Activated CD4-positive, CD25-positive, alpha-beta regulatory T cell treated with anti-CD3 and anti-CD28 coated beads, Interleukin-2, amount 50 U/mL, for 24 hours (primary cell): ENCODE data around the gene PCMT1.
"Not testable (repeated sequence)": the region's sequence is repeated elsewhere in the genome, so short reads cannot be mapped to it uniquely, and the experiment has no call there.

Experiments
- ATAC-seq, 2 donors: fragments of 150-1000 bp; cut with Tn5 transposase; one replicate each; pipeline ENCODE4 v1.10.0; 2021; ENCODE audit warnings: mild to moderate bottlenecking in 1 of 2, moderate library complexity in 1 of 2

The PCMT1 gene

DNA sequence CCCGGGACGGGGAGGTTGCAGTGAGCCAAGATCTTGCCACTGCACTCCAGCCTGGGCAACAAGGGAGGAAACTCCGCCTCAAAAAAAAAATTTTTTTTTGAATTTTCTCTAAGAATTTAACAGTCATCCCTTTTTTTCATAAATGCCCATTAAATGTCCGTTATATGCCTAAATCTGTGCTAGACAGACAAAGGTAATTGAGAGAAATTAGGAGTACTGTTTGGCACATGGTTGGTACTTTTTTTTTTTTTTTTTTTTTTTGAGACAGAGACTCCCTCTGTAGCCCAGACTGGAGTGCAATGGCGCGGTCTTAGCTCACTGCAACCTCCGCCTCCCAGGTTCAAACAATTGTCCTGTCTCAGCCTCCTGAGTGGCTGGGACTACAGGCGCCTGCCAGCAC, 1.7 kb downstream of the PCMT1 start:
- no peak for ATAC-seq

DNA sequence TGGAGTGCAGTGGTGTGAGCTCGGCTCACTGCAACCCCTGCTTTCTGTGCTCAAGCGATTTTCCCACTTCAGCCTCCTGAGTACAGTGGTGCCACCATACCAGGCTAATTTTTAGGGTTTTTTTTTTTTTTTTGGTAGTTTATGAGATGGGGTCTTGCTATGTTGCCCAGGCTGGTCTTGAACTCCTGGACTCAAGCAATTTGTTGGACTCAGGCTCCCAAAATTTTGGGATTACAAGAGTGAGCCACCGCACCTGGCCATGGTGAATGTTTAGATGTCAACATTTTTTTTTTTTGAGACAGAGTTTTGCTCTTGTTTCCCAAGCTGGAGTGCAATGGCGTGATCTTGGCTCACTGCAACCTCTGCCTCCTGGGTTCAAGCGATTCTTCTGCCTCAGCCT, 2.4 kb downstream of the PCMT1 start:
- not testable (repeated sequence) for ATAC-seq

DNA sequence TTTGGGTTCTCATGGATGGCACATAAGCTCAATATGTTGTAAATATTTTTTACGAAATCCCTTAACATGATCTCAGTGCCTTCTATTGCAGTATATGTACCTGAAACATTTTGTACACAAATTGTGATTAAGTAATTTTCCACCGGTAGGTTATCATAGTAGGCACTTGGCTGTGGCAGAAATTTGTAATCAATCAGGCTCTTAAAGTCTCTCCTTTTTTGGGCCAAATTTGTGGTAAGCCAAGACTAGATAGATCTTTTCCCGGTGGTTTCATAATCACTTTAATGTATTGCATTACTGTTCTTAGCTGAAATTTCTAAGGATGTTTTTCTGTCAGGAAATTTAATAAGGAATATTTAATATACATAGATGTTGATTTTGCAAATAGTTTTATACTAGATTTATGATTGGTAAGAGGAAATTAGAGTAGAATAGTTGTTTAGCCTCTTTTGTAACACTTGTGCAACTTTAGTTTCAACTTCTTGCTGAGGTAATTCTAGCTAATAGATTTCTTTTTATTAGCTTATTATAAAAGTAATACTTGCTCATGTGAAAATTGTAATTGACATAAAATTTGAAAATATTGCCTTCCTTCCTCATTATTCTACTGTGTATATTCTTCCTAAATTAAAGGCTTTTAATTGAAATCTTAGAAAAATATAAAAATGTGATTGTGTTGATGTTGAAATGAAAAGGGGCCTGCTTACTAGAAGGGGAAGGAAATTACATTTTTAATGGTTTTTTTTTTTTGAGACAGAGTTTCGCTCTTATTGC, 3.2 kb downstream of the PCMT1 start:
- no peak for ATAC-seq

DNA sequence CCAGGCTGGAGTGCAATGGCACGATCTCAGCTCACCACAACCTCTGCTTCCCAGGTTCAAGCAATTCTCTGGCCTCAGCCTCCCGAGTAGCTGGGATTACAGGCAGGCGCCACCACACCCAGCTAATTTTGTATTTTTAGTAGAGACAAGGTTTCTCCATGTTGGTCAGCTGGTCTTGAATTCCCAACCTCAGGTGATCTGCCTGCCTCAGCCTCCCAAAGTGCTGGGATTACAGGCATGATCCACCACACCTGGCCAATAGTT, 3.8 kb downstream of the PCMT1 start:
- not testable (repeated sequence) for ATAC-seq

DNA sequence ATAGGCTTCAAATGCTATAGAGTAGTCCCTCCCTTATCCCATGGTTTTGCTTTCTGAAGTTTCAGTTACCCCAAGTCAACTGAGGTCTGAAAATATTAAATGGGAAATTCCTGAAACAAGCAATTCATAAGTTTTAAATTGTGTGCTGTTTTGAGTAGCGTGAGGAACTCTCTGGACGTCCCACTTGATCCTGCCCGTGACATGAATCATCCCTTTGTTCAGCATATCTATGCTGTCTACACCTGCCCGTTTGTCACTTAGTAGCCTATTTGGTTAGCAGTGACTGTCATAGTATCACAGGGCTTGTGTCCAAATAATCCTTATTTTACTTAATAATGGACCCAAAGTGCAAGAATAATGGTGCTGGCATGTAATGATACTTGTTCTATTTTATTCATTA, 5.0 kb downstream of the PCMT1 start:
- no peak for ATAC-seq

DNA sequence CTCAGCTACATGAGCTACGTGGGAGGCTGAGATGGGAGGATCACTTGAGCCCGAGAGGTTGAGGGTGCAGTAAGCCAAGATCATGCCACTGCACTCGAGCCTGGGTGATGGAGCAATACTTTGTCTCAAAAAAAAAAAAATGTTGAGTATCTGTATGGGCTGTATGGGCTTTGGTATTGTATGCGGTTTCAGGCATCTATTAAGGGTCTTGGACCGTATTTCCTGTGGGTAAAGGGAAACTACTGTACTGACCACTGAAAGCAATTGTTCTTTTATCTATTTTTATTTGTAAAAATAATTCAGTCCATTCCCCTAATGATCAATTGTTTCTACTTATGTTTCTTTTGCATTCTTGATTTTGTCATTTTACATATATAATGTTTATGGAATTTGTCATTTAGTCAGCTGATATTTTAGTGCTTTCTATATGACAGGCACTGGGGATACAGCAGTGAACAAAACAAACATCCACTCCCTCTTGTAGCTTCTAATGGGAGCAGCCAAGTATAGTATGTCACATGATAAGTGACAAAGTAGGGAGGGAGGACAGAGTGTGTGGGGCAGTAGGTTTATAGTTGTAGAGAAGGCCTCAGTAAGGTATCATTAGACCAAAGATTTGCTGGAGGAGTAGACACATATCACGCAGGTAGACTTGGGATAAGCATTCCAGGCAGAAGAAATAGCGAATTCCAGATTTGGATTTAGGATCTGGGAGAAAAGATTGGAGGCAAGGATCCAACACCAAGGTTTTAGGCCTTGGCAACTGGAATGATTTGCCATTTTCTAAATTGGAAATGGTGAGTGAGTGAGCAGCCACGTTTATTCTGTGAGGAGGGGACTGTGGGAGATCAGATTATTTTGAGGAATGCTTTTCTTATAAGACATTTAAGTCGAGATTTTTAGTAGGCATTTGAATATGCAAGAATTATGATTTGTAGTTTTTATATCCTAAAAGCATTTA, 6.0 kb downstream of the PCMT1 start:
- ATAC-seq = no peak

DNA sequence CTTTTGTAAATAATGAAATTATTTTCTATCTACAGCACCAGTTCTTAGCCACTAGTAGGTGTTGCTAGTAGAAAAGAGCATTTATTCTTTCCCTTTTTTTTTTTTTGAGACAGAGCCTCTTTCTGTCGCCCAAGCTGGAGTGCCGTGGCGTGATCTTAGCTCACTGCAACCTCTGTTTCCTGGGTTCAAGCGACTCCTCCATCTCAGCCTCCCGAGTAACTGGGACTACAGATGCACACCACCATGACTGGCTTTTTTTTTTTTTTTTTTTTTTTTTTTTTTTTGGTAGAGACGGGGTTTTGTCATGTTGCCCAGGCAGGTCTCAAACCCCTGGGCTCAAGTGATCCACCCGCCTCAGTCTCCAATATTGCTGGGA, 6.7 kb downstream of the PCMT1 start:
- ATAC-seq = no peak

DNA sequence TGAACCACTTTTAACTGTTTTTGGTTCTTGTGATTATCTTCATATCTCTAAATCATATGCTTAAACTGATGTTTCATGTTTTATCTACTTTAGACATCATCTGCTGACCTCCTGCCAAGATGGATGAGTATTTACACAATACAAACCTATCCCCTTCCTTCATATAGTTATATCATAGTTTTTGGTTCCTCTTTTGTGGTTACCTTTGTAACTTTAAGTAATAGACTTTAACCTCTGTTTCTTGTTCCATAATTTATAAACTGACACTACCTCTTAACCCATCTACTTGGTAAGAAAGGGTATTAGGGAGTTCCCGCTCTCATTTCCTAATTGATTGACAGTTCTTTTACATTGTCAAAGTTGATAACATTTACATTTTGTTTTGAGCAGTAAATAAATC, 11.9 kb downstream of the PCMT1 start:
- no peak for ATAC-seq

DNA sequence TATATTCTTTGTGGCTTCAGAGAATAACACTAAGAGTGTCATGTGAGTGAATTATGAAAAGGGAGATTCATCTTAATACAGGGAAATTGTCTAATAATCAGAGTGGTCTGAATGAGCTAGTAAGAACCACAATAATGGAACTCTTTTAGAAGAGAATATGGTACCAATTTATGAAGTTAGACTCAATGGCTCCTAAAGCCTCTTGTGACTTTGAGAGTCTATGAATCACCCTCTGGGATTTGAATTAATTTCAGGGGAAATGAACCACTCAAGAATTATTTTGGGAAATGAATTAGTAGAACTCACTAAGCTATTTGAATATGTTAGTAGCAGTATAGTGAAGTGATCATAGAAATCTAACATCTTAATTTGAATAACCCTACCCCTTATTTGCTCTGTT, 14.3 kb downstream of the PCMT1 start:
- ATAC-seq = no peak

DNA sequence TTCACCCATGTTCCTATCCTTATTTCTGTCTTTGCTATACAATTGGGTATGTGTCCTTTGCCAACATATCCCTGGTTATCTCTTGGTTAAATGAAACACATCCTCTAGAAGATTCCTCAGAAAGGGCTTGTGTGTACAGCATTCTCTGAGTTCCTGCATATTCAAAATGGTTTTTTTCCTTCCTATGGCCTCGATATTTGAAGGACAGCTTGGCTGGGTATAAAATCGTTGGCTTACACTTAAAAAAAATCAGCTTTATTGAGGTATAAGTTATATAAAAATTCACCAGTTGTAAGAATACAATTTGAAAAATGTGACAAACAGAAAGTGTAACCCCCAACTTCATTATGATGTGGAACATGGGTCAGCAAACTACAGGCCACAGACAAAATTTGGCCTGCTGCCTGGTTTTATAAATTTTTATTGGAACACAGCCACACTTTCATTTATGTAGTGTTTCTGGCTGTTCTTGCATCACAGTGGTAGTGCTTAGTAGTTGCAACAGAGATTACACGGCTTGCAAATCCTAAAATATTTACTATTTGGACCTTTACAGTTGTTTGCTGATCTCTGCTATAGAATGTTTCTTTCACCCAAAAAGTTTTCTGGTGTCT, 16.7 kb downstream of the PCMT1 start:
- no peak for ATAC-seq

DNA sequence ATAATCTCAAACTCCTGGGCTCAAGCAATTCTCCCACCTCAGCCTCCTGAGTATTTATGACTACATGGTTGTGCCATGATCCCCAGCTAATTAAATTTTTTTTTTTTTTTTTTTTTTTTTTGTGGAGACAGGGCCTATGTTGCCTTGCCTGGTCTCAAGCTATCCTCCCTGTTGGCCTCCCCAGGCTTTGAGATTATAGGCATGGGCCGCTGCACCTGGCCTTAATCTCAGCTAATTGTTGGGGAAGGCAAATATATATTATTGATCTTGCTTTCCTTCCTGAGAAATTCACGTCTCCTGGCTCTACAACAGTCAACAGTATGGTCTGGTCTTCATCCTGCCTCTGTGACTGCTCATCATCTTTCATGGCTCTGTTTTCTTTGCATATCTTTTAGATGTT, 20.1 kb downstream of the PCMT1 start:
- no peak for ATAC-seq

DNA sequence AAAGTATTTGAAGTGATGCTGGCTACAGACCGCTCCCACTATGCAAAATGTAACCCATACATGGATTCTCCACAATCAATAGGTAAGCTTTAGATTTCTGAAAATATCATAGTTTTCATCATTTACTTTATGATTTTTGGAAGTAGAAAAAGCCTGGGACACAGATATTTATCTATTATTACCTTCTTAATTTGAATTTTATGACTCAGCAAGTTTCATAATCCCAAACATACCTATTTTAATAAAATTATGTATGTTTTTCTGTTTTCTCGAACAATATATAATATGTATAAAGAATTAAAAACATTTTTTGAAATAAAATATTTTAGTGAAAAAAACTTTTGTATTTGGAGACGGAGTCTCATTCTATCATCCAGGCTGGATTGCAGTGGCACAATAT, 21.6 kb downstream of the PCMT1 start:
- no peak for ATAC-seq

DNA sequence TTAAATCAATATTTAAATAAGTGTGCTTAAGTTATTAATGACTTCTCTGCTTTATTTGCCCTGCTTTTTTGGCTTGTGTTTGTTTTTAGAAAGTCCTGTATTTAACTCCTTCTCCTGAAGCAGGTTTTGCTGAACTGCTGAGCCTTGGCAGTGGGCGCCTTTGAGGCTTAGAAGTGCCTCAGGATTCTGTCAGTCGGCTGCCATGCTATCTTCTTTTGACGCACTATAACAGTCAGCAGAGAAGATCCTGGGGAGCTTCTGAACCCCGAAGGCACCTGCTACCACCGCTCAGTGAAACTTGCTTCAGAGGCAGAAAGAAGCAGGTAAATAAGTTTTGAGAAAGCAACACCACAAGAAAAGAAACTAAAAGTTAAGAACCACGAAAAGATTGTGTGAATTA, 22.4 kb downstream of the PCMT1 start:
- no peak for ATAC-seq

DNA sequence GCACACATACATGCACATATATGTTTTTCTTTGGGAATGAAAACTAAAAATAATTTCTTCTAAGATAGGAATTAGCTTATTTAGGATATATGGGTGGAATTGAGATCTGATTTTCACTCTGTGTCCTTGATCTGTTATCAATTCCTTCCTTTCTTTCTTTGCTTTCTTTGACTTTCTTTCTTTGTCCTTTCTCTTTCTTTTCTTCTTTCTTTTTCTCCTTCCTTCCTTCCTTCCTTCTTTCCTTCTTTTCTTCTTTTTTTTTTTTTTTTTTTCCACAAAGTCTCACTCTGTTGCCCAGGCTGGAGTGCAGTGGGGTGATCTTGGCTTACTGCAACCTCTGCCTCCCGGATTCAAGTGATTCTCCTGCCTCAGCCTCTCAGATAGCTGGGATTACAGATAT, 28.1 kb downstream of the PCMT1 start:
- ATAC-seq = no peak

DNA sequence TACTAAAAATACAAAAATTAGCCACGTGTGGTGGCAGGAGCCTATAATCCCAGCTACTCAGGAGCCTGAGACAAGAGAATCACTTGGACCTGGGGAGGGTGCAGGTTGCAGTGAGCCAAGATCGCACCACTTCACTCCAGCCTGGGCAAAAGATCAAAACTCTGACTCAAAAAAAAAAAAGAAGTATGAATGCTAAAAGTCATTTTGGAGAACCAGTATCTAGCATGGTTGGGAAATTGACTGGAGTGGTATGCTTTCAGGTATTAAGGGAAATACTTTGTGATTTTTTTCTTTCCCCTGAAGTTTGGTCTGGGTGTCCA, 30.1 kb downstream of the PCMT1 start:
- ATAC-seq = no peak

DNA sequence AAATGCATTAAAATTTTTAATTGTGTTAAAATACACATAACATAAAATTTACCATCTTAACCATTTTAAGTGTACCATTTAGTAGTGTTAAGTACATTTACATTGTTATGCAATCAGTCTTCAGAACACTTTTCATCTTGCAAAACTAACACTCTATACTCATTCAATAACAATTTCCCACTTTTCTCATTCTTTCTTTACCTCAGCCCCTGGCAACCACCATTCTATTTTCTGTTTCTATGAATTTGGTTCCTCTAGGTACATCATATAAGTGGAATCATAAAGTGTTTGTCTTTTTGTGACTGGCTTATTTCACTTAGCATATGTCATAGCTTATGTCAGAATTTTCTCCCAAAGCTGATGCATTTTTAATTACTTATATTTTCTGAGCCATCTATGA, 32.2 kb downstream of the PCMT1 start:
- no peak for ATAC-seq

DNA sequence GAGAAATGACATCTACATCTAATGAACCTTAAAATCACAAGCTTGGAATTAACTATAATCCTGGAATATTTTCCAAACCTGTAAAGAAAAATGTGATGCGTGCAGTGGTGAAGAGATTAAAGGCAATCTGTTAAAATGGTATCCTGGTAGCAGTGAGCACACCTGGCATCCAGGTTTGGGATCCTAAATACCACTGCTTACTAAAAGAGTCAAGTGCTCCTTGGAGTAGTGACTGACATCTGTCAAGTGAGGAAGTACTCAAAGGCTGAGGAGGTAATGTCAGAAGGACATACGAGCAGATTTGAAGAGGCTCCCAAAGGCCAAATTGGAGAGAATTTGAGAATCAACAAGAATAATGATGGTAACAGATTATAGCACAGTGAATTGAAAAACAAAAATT, 32.8 kb downstream of the PCMT1 start:
- ATAC-seq = no peak

DNA sequence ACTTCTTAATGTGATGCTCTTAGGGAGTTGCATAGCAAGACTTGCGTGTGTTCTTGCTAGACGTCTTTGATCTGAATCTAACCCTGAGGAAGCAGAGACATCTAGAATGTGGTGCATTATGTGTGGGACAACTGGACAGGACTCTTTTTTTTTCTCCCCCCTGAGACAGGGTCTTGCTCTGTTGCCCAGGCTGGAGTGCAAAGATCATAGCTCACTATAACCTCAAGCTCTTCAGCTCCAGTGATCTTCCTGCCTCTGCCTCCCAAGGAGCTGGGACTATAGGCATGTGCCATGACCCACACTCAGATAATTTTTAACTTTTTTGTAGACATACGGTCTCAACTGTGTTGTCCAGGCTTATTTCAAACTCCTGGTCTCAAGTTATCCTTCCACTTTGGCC, 34.0 kb downstream of the PCMT1 start:
- ATAC-seq = no peak

DNA sequence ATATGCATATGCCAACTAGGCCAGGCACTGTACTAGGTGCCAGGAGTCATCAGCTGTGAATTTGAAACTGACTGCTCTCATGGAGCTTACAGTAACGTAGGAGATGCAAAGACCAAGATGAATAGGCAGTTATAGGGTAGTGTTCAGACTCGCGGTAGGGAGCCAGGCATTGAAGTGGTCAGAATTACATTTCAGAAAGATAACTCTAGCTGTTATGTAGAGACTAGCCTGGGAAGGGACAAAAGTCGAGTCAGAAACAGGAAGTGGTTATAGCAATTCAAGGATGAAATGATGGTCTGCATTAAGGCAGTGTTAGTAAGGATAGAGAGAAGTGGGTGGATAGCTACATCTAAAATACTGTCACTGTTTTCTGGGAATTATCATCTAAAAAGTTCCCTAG, 56.6 kb downstream of the PCMT1 start:
- ATAC-seq = no peak

DNA sequence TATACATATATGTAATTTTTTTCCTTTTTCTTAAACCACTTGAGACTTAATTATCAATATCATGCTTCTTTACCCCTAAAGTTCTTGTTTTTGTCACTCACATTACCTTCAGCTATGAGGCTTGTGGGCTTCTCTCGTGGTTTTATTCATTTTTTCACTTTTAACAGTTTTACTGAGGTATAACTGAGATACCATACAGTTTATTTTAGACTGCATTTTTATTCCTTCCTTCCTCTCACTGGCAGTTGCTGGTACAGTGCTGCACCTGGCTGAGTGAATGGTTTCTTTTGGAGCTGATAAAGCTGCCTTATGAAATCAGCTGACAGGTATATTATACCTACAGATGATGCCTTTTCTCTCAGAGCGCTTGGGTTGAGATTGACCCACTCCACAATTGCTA, 60.3 kb downstream of the PCMT1 start:
- no peak for ATAC-seq

DNA sequence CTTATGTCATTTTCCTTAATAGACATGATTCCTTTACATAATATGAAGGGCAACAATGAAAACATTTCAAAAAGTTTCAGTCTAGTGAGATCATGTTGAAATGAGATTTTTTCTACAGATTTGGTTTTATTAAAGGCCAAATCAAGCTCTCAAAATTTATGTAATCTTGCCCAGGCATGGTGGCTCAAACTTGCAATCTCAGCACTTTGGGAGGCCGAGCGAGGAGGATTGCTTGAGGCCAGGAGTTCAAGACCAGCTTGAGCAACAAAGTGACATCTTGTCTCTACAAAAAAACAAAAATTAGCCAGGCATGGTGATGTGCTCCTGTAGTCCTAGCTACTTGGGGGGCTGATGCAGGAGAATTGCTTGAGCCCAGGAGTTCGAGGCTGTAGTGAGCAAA, 63.8 kb downstream of the PCMT1 start:
- no peak for ATAC-seq

DNA sequence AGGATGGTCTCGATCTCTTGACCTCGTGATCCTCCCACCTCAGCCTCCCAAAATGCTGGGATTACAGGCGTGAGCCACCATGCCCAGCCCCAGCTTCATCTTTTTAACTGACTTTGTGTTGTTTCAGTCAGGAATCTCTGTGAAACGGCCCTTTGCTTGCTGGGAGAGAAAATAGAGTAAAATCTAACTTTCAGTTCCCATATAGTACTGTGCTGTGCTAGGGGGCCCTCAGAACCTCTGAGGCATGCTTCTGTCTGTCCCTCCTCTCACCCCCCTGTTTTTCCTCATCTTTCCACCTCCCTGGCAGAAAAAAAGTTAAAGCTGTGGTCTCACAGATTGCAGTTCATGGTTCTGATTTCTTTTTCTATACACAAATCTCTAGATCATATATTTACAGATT, 66.2 kb downstream of the PCMT1 start:
- no peak for ATAC-seq

DNA sequence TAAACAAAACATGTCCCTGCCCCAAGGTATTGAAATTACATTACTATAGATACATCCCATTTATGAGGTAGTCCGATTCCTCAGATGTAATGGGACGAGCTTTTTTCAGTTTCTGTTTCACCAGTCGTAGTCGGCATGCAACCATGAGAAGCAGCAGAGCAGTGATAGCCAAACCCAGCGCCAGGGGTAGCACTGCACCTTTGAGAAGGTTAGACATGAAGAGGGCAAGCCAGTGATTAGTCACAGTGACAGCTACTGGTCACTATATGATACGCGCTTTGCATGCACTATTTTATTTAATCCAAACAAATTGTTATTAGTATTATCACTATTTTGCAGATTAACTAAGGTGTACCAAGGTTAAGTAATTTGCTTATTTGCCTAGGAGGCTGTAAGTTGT, 71.0 kb downstream of the PCMT1 start:
- no peak for ATAC-seq

DNA sequence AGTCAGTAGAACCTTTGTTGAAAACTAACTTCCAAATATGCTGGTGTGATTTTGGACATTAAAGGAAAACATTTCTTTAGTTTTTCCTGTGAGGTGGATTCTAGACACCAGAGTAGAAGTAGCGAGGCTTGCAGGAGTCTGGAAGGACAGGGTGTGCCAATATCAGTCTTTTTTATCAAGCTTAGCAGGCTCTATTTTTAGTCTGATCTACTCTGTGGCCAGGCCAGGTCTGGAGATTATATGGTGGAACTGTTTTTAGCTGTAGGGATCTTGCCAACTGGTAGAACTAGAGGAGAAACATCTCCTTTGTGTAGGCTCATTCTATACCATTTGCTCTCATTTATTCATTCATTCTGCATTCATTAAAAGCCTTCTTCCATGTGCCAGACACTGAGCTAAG, 72.0 kb downstream of the PCMT1 start:
- no peak for ATAC-seq
